ENCODE measurements around the gene TBC1D19.

TBC1D19 gene

DNA sequence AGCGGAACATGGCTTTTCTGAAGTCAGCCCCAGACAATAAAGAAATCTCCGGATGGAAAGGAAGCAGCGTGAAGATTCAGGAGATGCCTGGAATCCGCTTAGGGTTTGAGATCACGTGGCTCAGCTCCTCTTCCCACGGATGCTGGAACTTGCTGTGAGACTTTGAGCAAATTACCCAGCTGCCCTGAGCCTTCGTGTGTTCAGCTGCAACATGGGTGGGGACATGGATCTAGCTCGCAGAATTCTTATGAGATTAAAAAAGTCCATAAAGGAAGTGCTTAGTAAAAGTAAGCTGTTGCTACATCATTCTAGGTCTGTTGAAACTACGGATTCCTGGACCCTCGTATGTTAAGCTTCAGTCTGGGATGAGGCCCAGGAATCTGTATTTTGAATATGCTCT, 221.0 kb downstream of the TBC1D19 start:
- in situ Hi-C loops (cut with HindIII; ENCODE audit: low sequenced_read_pairs), result no loop called here

Measured in DLD1 (cell line).